Stimulated activated CD8-positive, alpha-beta memory T cell treated with anti-CD3 and anti-CD28 coated beads, Interleukin-15, amount 100 ng/mL, for 1 hour (primary cell): ENCODE data around the gene EPHB2.

Experiments
- DNase-seq: peaks from one replicate; pipeline ENCODE4 v3.0.0-alpha.2; 2020; ENCODE audit warnings: low read depth

EPHB2 gene

DNA sequence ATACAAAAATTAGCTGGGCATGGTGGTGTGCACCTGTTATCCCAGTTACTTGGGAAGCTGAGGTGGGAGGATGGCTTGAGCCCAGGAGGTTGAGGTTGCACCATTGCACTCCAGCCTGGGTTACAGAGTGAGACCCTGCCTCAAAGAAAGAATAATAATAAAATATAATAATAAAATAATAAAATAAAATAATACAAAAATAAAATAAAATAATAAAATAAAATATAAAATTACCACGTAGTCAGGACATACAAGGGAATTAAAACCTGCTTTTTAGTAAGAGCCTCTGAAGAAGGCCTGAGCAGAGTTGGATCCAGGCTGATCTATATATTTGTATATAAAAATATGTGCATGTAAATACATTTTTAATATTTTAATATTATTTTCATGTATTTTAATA is 41.7 kb downstream of the EPHB2 start:
- no peak for DNase-seq

- DNase-seq: no peak
Measured at GRCh38 chr1:22753481-22753971, 42.9 kb downstream of the EPHB2 start.

GRCh38 chr1:22754106-22754768 is 43.6 kb downstream of the EPHB2 start:
- DNase-seq: no peak

DNA sequence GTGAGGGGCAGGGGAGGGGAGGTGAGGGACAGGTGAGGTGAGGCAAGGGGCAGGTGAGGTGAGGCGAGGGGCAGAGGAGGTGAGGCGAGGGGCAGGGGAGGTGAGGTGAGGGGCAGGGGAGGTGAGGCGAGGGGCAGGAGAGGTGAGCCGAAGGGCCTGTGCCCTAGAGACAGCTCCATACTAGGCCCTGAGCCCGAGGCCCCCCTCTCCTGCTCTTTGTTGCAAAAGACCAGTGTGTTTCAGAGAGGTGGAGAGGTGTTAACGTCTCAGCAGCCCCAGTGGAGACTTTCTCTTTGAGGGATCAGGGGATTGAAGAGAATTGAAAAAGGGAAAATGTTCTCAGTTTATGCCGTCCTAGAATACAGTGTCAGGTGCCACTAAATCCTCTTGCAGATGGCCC is 44.2 kb downstream of the EPHB2 start:
- DNase-seq: no peak

- no peak for DNase-seq
Measured at GRCh38 chr1:22755641-22756040, 45.0 kb downstream of the EPHB2 start.

GRCh38 chr1:22756125-22756735 is 45.6 kb downstream of the EPHB2 start:
- no peak for DNase-seq

DNA sequence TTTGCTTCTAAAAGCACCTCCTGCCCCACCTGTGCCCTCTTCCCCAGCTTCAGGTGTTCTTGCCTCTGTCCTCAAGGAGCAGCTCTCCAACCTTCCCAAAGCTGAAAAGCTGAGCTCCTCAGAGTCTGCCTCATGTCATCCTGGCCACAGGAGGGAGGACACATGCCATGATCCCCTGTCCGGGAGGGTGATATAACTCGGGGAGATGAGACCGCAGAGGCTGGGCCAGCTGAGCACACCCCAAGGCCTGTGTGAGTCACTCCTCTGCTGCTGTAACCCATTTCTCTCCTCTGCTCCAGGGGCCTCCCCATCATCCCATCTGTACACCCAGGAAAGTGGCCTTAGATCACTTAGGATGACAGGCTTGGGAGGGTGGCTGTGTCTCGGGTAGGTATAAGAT is 49.8 kb downstream of the EPHB2 start:
- DNase-seq: no peak

DNA sequence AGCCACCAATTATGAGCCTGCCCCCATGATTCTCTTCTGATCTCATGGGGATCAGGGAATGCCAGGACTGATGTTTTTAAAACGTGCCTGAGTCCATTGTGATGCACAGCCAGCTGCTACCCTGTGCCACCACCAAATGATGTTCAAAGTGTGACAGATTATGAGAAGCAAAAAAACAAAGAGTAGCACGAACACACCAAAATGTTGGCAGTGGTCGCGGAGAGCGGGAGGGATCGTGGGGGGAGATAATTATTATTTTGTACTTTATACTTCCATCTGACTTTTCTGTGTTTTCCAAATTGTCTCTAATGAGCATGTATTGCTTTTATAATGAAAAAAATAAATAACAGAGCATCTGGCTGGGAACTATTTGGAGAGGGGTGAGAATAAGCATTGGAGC is 50.5 kb downstream of the EPHB2 start:
- DNase-seq: no peak

DNA sequence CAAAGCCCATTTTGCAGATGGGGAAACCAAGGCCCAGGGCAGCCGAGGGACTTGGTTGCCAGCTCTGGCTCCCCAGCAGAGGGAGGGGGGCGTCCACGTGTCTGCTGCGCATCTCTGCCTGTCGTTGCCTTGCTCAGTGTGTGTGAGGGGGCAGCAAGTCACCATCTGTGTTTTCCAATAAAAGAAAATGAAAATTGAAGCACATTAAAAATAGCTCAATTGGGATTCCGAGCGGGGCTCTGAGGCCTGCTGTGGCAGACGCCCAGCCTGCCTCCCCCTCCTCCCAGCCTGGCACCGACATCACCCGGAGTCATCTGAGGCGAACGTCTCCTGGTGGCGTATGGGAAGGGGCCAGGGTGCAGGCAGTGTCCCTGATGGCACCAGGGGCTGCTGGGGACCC is 51.2 kb downstream of the EPHB2 start:
- no peak for DNase-seq

GRCh38 chr1:22763487-22764200 is 53.0 kb downstream of the EPHB2 start:
- DNase-seq: no peak

DNA sequence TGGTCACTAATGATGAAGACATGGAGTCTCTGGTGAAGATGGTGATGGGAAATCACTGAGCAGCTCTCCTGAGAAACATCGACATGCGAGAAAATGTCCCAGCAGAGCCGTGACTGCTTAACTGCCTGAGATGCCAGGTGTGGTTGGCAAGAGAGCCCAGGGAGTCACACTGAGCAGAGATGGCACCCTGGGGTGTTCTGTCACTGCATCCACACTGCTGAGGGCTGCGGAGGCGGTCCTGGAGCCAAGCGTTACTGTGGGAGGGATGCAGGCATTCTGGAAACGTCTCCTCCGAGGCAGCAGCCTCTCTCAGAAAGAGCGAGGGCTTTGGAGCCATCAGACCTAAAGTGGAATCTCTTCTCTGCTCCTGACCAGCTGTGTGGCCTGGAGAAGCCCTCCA is 57.2 kb downstream of the EPHB2 start:
- no peak for DNase-seq

- DNase-seq: no peak
Measured at GRCh38 chr1:22769932-22770331, 59.3 kb downstream of the EPHB2 start.

DNA sequence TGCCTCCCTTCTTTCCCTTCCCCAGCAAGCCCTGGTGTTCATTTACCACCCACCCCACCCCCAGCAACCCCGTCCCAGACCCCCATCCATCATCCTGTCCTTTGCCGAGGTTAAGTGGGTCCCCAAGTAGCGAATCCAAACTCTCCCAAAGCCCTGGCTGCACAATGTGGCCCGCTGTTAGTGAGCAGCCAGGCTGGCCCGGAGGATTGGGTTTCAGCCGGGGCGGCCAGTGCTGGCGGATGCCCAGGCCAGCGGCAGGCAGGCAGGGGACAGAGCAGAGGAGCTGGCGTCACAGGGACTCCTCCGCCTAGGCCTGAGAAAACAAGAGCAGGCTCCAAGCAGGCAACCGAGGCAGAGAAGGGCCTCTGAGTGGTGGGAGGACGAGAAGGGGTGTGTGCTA is 61.4 kb downstream of the EPHB2 start:
- no peak for DNase-seq

DNA sequence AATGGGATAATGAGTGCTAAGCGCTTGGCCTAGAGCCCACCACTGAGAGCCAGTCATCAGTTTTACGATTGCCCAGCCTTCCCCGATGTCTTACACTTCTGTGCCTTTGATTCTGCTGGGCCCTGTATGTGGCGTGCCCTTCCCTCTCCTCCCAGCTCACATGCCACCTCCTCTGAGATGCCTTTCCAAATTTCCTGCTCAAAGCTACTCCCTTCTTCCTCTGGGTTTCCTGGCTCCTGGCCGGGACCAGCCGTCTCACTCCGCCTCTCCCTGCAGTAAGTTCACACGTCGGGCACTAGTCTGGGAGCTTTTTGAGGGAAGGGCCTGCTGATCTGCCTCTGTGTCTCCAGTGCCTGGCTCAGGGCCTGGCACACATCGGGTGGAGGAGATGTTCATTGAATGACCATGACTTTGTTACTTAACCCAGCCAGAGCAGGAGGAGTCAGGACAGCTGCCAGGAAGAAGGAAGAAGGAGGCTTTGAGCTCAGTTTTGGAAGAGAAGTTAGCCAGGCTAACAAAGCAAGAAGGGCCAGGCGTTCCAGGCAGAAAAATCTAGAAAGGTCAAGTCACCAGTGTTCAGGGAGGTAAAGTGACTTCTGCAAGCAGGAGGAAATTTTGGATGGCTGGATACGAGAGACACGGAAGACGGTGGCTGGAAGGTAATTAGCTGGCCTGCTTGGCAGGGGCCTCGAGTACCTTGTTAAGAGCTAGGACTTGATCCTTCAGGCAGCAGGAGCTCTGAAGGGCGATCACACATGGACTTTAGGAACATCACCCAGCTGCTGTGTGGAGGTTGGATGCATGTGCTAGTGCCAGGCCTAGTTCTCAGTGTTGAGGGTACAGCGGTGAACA is 63.6 kb downstream of the EPHB2 start:
- DNase-seq: no peak

GRCh38 chr1:22774833-22775182 is 64.2 kb downstream of the EPHB2 start:
- no peak for DNase-seq

DNA sequence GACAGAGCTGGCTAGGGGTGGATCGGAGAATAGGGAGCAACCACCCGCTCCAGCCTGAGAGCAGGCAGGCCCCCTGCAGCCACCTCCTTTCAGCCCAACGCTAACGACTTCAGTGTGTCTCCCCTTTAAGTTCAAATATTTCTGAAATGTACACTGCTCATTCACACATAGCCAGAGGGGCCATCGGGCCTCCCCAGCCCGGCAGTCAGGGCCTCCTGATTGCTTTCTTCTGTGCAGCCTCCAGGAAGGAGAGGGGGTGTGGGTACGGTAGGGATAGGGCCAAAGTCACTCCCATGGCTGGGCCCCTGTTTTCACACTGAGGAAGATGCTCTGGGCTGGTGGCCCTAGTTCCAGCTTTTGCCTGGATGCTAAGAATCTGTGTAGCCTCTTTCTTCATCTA is 64.8 kb downstream of the EPHB2 start:
- no peak for DNase-seq

GRCh38 chr1:22776035-22776613 is 65.5 kb downstream of the EPHB2 start:
- DNase-seq: no peak

DNA sequence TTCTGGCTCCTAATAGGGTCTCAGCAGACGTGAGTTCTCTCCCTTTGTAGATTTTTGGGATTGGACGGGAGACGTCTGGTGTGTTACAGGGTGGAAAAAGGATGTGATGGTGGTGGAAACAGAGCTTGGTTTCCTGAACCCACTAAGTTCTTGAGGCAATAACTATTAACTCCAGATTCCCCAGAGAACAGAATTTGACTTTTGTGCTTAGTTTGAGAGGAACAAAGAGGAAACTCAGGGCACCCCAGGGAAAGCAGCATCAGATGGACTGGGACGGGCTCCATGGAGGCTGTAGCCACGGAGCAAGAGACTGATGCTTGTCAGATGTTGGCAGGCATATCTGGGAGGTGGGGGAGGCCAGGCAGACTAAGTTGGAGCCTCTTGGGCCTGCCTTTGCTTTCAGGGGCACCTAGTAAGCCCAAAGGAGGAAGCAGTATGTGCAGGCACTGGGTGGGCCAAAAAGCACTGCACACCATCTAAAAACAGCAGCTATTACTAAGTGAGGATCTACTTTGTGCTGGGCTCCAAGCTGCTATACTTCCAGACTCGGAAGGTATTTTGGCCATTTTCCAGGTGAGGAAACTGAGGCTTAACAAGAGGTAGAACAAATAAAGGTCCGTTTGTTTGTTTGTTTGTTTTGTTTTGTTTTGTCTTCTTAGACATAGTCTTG is 66.9 kb downstream of the EPHB2 start:
- no peak for DNase-seq

- no peak for DNase-seq
Measured at GRCh38 chr1:22778408-22778807, 67.8 kb downstream of the EPHB2 start.

DNA sequence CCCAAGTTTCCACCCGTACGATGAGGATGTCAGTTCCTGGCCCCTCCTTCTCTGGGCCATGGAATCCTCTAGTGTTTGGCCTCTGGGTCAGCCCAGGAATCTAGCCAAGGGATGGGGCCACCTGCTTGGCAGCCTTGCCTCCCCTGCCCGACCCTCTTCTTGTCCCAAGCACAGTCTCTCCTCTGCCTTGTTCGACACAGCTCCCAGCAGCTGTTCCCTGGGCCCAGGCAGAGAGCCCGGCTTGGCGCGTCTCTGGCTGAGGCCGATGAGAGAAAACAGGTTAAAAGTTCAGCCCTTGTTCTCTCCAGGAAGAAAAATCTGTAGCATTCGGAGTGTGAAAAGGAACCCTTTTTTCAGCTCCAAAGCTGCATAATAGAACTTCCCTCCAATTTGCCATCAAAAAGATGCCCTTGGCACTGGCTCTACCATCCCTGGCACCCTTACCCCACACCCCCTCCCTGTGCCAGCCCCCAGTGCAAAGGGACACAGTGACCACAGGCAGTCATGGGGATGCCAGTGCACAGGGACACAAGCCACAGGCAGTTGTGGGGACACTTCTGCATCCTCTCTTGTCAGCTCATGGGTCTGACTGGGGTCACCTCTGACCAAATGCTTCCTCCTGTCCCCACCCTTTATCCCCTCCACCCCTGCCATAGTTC is 68.4 kb downstream of the EPHB2 start:
- DNase-seq: no peak

- no peak for DNase-seq
Measured at GRCh38 chr1:22780696-22781095, 70.1 kb downstream of the EPHB2 start.
